IMR-90 (cell line): ENCODE measurements around the gene RAB3C.

Source experiments
- POLR2A ChIP-seq: IDR thresholded peaks from 2 replicates; pipeline ENCODE4 v1.6.1; 2012; ENCODE audit warnings: mild to moderate bottlenecking, low read depth, low read length
- RAD21 ChIP-seq: IDR thresholded peaks from 2 replicates; pipeline ENCODE4 v1.6.1; 2012; ENCODE audit warnings: low read length, improper control_type of control experiment
- TF ChIP-seq, protein P1 (sequence below): conservative IDR thresholded peaks from 2 replicates; pipeline ENCODE4 v1.5.1; 2012; ENCODE audit warnings: mild to moderate bottlenecking, low read depth, low read length, improper control_type of control experiment

DNA sequence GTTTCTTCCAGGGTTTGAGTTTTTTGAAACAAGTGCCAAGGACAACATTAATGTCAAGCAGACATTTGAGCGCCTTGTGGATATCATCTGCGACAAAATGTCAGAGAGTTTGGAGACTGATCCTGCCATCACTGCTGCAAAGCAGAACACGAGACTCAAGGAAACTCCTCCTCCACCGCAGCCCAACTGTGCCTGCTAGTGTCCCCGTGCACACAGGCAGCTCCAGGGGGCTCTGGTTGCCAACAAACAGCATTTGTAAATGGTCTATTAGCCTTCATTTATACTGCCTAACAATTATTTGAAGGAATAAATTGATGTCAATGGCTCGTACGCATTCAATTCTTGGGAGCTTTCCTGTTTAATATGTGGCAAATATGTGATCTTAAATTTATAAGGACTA, 268.3 kb downstream of the RAB3C start:
- TF ChIP-seq, protein P1, sequence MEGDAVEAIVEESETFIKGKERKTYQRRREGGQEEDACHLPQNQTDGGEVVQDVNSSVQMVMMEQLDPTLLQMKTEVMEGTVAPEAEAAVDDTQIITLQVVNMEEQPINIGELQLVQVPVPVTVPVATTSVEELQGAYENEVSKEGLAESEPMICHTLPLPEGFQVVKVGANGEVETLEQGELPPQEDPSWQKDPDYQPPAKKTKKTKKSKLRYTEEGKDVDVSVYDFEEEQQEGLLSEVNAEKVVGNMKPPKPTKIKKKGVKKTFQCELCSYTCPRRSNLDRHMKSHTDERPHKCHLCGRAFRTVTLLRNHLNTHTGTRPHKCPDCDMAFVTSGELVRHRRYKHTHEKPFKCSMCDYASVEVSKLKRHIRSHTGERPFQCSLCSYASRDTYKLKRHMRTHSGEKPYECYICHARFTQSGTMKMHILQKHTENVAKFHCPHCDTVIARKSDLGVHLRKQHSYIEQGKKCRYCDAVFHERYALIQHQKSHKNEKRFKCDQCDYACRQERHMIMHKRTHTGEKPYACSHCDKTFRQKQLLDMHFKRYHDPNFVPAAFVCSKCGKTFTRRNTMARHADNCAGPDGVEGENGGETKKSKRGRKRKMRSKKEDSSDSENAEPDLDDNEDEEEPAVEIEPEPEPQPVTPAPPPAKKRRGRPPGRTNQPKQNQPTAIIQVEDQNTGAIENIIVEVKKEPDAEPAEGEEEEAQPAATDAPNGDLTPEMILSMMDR, result no peak
- TF ChIP-seq RAD21 (no peak), POLR2A (no peak)
